Adrenal gland (tissue), 12 donors: ENCODE results near the gene SYNDIG1. TPM values are rescaled to one million over a fixed set of nuclear protein-coding genes. Genes with fewer than 3 reads are reported as not detected.

Source experiments
- DNase-seq, 7 donors: peaks; one replicate each; pipeline ENCODE4 v3.0.0-alpha.2; 2019 to 2020
- H3K27ac ChIP-seq, 5 donors: fragments of 200-600 bp; sonication (generic) in 4 of 5; 1 replicate in 3 of 5; 2 replicates in 2 of 5; pipeline versions ENCODE4 v1.5.1 to v1.8.0; 2016 to 2020; ENCODE audit warnings: mild to moderate bottlenecking in 1 of 5
- H3K27me3 ChIP-seq: fragments of 200-600 bp; 2 replicates; pipeline ENCODE4 v1.8.0; 2021
- H3K36me3 ChIP-seq, 2 donors: fragments of 200-600 bp; replicated peaks in 1 of 2; 1 replicate in 1 of 2; 2 replicates in 1 of 2; pipeline versions ENCODE4 v1.5.1 to v1.8.0; 2018 to 2022
- H3K4me1 ChIP-seq, 2 donors: fragments of 200-600 bp; replicated peaks in 1 of 2; 1 replicate in 1 of 2; 2 replicates in 1 of 2; pipeline versions ENCODE4 v1.5.1 to v1.8.0; 2018 to 2021
- H3K4me3 ChIP-seq, 4 donors: fragments of 200-600 bp; sonication (generic) in 3 of 4; one replicate each; pipeline ENCODE4 v1.5.1; 2016 to 2018
- H3K9me3 ChIP-seq, 3 donors: fragments of 200-600 bp; sonication (generic) in 1 of 3; replicated peaks in 1 of 3; 1 replicate in 2 of 3; 2 replicates in 1 of 3; pipeline versions ENCODE4 v1.5.1 to v1.8.0; 2016 to 2021
- CTCF ChIP-seq, 6 experiments: fragments of 450-650 bp in 4 of 6; fragments of 200-600 bp in 2 of 6; sonication (generic) in 1 of 6; IDR thresholded peaks; 1 replicate in 5 of 6; 2 replicates in 1 of 6; pipeline versions ENCODE4 v1.5.1 to v1.8.0; 2016 to 2021; ENCODE audit warnings: antibody characterized with exemption in 6 of 6, mild to moderate bottlenecking in 2 of 6, moderate library complexity in 1 of 6
- POLR2A ChIP-seq, 2 donors: fragments of 450-650 bp; IDR thresholded peaks; one replicate each; pipeline ENCODE4 v1.6.1; 2017; ENCODE audit warnings: antibody characterized with exemption in 2 of 2, mild to moderate bottlenecking in 2 of 2, moderate library complexity in 1 of 2
- WGBS, 4 donors: extraction: QIAGEN DNeasy Blood & Tissue Kit in 2 of 4; methylation state at CpG; one replicate each; pipeline versions ENCODE4 v1.1.5 to v1.1.7; 2013 to 2017; 5-methylcytosine and 5-hydroxymethylcytosine counted together
- intact Hi-C, 2 donors: fragments of 100-400 bp; cut with DNase I; formaldehyde crosslinking; loops; one replicate each; pipeline versions ENCODE4 v1.14.1 to v1.15.0; 2022 to 2023
- polyA plus RNA-seq, 3 donors: library from polyadenylated mRNA; stranded (reverse); fragments of 200-250 nt in 2 of 3; fragments of 350-450 nt in 1 of 3; fragmentation: Illumina TruSeq in 1 of 3; extraction: RNeasy Lipid Tissue Mini Kit (QIAGEN cat#74804) in 1 of 3; gene quantifications; one replicate each; pipeline ENCODE4 v1.2.3, GENCODE V29; 2013 to 2014
- total RNA-seq, 9 donors: library from RNA; depleted of rRNA in 4 of 9; stranded (reverse); fragments of >200 nt in 4 of 9; fragments of 120-200 nt in 1 of 9; fragmentation: NEBNext Ultra II Directional in 1 of 9; extraction: Animal tissue kit (Norgen Biotek cat#: 25700) in 1 of 9; gene quantifications; one replicate each; pipeline versions ENCODE4 v1.1.0 to v1.2.4, GENCODE V29; 2013 to 2023
- donor health status: healthy with polysubstance abuse.
- donor health status: Bipolar disorder and iron deficiency.
- donor health status: DM: yes; HTN: yes; CAD: no.
- donor health status: DM: no; HTN: no; CAD: no.
- donor health status: DM: no; HTN: no; CAD: no.
- donor health status: DM: yes; HTN: yes; CAD: no.

Gene SYNDIG1
- total and polyA plus RNA-seq, 12 donors = 0.26 to 3.6 (median 0.76) TPM

GRCh38 chr20:24490598-24490997 lies 21.2 kb downstream of the SYNDIG1 start:
- intact Hi-C loops = no loop called here
- TF ChIP-seq POLR2A (IDR thresholded peaks at IDR 0.05) (no peak), CTCF (IDR thresholded peaks at IDR 0.05) (no peak)
- 91 to 95% (median 92%) methylated on average over 8 of the region's 8 CpGs for whole genome bisulfite sequencing, 4 donors
- H3K27me3 ChIP-seq = no peaks in the 10 kb centered on the region
- no peak overlapping the region for H3K27ac ChIP-seq
- no peak for DNase-seq
- no peaks in the 10 kb centered on the region for H3K4me1 ChIP-seq
- H3K4me3 ChIP-seq = no peak overlapping the region
- no peaks in the 10 kb centered on the region for H3K36me3 ChIP-seq
- H3K9me3 ChIP-seq = no peaks in the 10 kb centered on the region

- no peak overlapping the region for H3K27ac ChIP-seq
- H3K36me3 ChIP-seq = no peaks in the 10 kb centered on the region
- 81 to 90% (median 85%) methylated on average over 12 to 14 of the region's 14 CpGs for WGBS, 4 donors
- H3K4me1 ChIP-seq = no peaks in the 10 kb centered on the region
- no peak for TF ChIP-seq POLR2A (IDR thresholded peaks at IDR 0.05)
- TF ChIP-seq CTCF (IDR thresholded peaks at IDR 0.05) = no peak
- H3K9me3 ChIP-seq = no peaks in the 10 kb centered on the region
- intact Hi-C loops = no loop called here
- no peak for DNase-seq
- H3K4me3 ChIP-seq = no peak overlapping the region
- no peaks in the 10 kb centered on the region for H3K27me3 ChIP-seq
Observed at GRCh38 chr20:24491041-24491756, 21.8 kb downstream of the SYNDIG1 start.

- no peaks in the 10 kb centered on the region for H3K4me1 ChIP-seq
- TF ChIP-seq CTCF (IDR thresholded peaks at IDR 0.05) = no peak
- no peak for TF ChIP-seq POLR2A (IDR thresholded peaks at IDR 0.05)
- H3K27ac ChIP-seq = no peak overlapping the region
- H3K36me3 ChIP-seq = no peaks in the 10 kb centered on the region
- DNase-seq = no peak
- no peaks in the 10 kb centered on the region for H3K27me3 ChIP-seq
- intact Hi-C loops = no loop called here
- H3K9me3 ChIP-seq = no peaks in the 10 kb centered on the region
- no peak overlapping the region for H3K4me3 ChIP-seq
- WGBS, 4 donors = 68 to 76% (median 70%) methylated on average over 15 to 16 of the region's 16 CpGs
Observed at GRCh38 chr20:24492031-24492607, 22.7 kb downstream of the SYNDIG1 start.

GRCh38 chr20:24492698-24493097 lies 23.3 kb downstream of the SYNDIG1 start:
- 75 to 85% (median 78%) methylated on average over 2 of the region's 2 CpGs for WGBS, 4 donors
- Histone ChIP-seq H3K4me1 (no peaks in the 10 kb centered on the region), H3K4me3 (no peak overlapping the region), H3K27me3 (no peaks in the 10 kb centered on the region), H3K36me3 (no peaks in the 10 kb centered on the region), H3K9me3 (no peaks in the 10 kb centered on the region), H3K27ac (no peak overlapping the region)
- TF ChIP-seq POLR2A (IDR thresholded peaks at IDR 0.05) (no peak), CTCF (IDR thresholded peaks at IDR 0.05) (no peak)
- intact Hi-C loops = no loop called here
- DNase-seq = no peak
